GM23338 (cell line): ENCODE results near the gene BID. TPM values are rescaled to one million over a fixed set of nuclear protein-coding genes. Genes with fewer than 3 reads are reported as not detected.

Experiments used
- ATAC-seq: fragments of 200-7000 bp; cut with Tn5 transposase; 3 replicates; pipeline ENCODE4 v1.9.1; 2020
- DNase-seq: peaks from one replicate; pipeline ENCODE4 v3.0.0-alpha.2; 2015; ENCODE audit warnings: low spot score
- H2AFZ ChIP-seq: fragments of 200-600 bp; sonication (generic); 2 replicates; pipeline ENCODE4 v1.8.0; 2016; ENCODE audit warnings: antibody characterized with exemption, mild to moderate bottlenecking, moderate library complexity
- H3F3A ChIP-seq: fragments of 200-600 bp; sonication (generic); replicated peaks from 2 replicates; pipeline ENCODE4 v1.8.0; 2017; ENCODE audit warnings: antibody characterized with exemption, mixed run types, low read depth
- H3K27ac ChIP-seq: fragments of 200-600 bp; sonication (generic); 2 replicates; pipeline ENCODE4 v1.6.1; 2016; ENCODE audit warnings: low read depth
- H3K27me3 ChIP-seq: fragments of 200-600 bp; sonication (generic); 2 replicates; pipeline ENCODE4 v1.8.0; 2016; ENCODE audit warnings: mild to moderate bottlenecking, mixed run types, moderate library complexity; ENCODE audit not compliant: insufficient read depth
- H3K36me3 ChIP-seq: fragments of 200-600 bp; sonication (generic); 2 replicates; pipeline ENCODE4 v1.8.0; 2016; ENCODE audit warnings: mild to moderate bottlenecking; ENCODE audit not compliant: insufficient read depth
- H3K4me1 ChIP-seq: fragments of 200-600 bp; sonication (generic); 2 replicates; pipeline ENCODE4 v1.8.0; 2016; ENCODE audit warnings: mild to moderate bottlenecking, moderate library complexity; ENCODE audit not compliant: insufficient read depth
- H3K4me2 ChIP-seq: fragments of 200-600 bp; sonication (generic); 2 replicates; pipeline ENCODE4 v1.7.1; 2017; ENCODE audit warnings: mixed run types
- H3K4me3 ChIP-seq: fragments of 200-600 bp; sonication (generic); 2 replicates; pipeline ENCODE4 v1.6.1; 2016; ENCODE audit warnings: mixed run types
- H3K79me2 ChIP-seq: fragments of 200-600 bp; sonication (generic); replicated peaks from 2 replicates; pipeline ENCODE4 v1.8.0; 2017; ENCODE audit warnings: mild to moderate bottlenecking; ENCODE audit not compliant: insufficient read depth
- H3K9me2 ChIP-seq: fragments of 200-600 bp; sonication (generic); 2 replicates; pipeline ENCODE4 v1.8.0; 2017; ENCODE audit not compliant: insufficient read depth
- H4K20me1 ChIP-seq: fragments of 200-600 bp; sonication (generic); replicated peaks from 2 replicates; pipeline ENCODE4 v1.8.0; 2017; ENCODE audit warnings: mild to moderate bottlenecking; ENCODE audit not compliant: insufficient read depth
- H3K27ac Mint-ChIP-seq: 2 replicates; pipeline ENCODE4 v1.8.0; 2020; ENCODE audit warnings: inconsistent platforms, mild to moderate bottlenecking, moderate library complexity, mixed read lengths
- H3K27me3 Mint-ChIP-seq: 3 replicates; pipeline ENCODE4 v1.8.0; 2022; ENCODE audit warnings: low read depth, mild to moderate bottlenecking, moderate library complexity, mixed read lengths, inconsistent platforms; ENCODE audit not compliant: insufficient read depth, poor library complexity
- H3K36me3 Mint-ChIP-seq: 3 replicates; pipeline ENCODE4 v1.8.0; 2021; ENCODE audit warnings: low read depth, mild to moderate bottlenecking, inconsistent platforms, moderate library complexity, mixed read lengths
- H3K4me1 Mint-ChIP-seq: 3 replicates; pipeline ENCODE4 v1.8.0; 2020; ENCODE audit warnings: mild to moderate bottlenecking, inconsistent platforms, mixed read lengths
- H3K4me3 Mint-ChIP-seq: 3 replicates; pipeline ENCODE4 v1.8.0; 2021; ENCODE audit warnings: moderate library complexity, mild to moderate bottlenecking, inconsistent platforms, mixed read lengths
- H3K9me3 Mint-ChIP-seq: 3 replicates; pipeline ENCODE4 v1.8.0; 2020; ENCODE audit warnings: moderate library complexity, mild to moderate bottlenecking, inconsistent platforms, mixed read lengths
- CREB1 ChIP-seq: fragments of 250-450 bp; sonication (Bioruptor Pico); IDR thresholded peaks from 2 replicates; pipeline ENCODE4 v1.5.0; 2020; ENCODE audit warnings: low read depth, mild to moderate bottlenecking, moderate library complexity
- EZH2 ChIP-seq: fragments of 200-600 bp; sonication (generic); IDR thresholded peaks from one replicate; pipeline ENCODE4 v1.8.0; 2017; ENCODE audit warnings: antibody characterized with exemption, mild to moderate bottlenecking, low read depth; ENCODE audit not compliant: unreplicated experiment
- EZH2phosphoT487 ChIP-seq: fragments of 200-600 bp; sonication (generic); IDR thresholded peaks from one replicate; pipeline ENCODE4 v1.8.1; 2018; ENCODE audit warnings: antibody characterized with exemption; ENCODE audit not compliant: unreplicated experiment
- JUNB ChIP-seq: IDR thresholded peaks from one replicate; pipeline ENCODE4 v1.6.1; 2016; ENCODE audit warnings: antibody characterized with exemption; ENCODE audit not compliant: unreplicated experiment
- REST ChIP-seq: IDR thresholded peaks from one replicate; pipeline ENCODE4 v1.6.1; 2018; ENCODE audit warnings: antibody characterized with exemption; ENCODE audit not compliant: unreplicated experiment
- STAT1 ChIP-seq: IDR thresholded peaks from one replicate; pipeline ENCODE4 v1.6.1; 2016; ENCODE audit warnings: antibody characterized with exemption; ENCODE audit not compliant: unreplicated experiment
- ZNF114 ChIP-seq: fragments of 250-450 bp; sonication (Bioruptor Pico); IDR thresholded peaks from 2 replicates; pipeline ENCODE4 v1.5.0; 2020; ENCODE audit warnings: mild to moderate bottlenecking, moderate library complexity
- polyA plus RNA-seq: library from polyadenylated mRNA; unstranded; fragments of >200 nt; fragmentation: Nextera tagmentation; extraction: Ambion mirVana; gene quantifications from 2 replicates; pipeline ENCODE4 v1.2.1, GENCODE V29; 2016
- total RNA-seq: library from RNA; depleted of rRNA; stranded (reverse); fragments of >200 nt; shearing (Covaris generic); gene quantifications from 2 replicates; pipeline ENCODE4 v1.2.3, GENCODE V29; 2014
- TF ChIP-seq, protein P1 (sequence below), 2 experiments: fragments of 200-600 bp in 1 of 2; sonication (generic) in 1 of 2; conservative IDR thresholded peaks; 2 replicates each; pipeline versions ENCODE4 v1.5.1 to v1.6.1; 2016 to 2017; ENCODE audit warnings: antibody characterized with exemption in 2 of 2, low read depth in 2 of 2, mild to moderate bottlenecking in 2 of 2, moderate library complexity in 1 of 2
- TF ChIP-seq, protein P2 (sequence below): fragments of 250-450 bp; sonication (Bioruptor Pico); IDR thresholded peaks from 2 replicates; pipeline ENCODE4 v1.5.0; 2020; ENCODE audit warnings: mild to moderate bottlenecking, moderate library complexity
- TF ChIP-seq, protein P3 (sequence below): IDR thresholded peaks from 2 replicates; pipeline ENCODE4 v1.6.1; 2016; ENCODE audit warnings: antibody characterized with exemption

BID gene
- total and polyA plus RNA-seq, 2 experiments from 2014 or later = 65.1 to 125 TPM

DNA sequence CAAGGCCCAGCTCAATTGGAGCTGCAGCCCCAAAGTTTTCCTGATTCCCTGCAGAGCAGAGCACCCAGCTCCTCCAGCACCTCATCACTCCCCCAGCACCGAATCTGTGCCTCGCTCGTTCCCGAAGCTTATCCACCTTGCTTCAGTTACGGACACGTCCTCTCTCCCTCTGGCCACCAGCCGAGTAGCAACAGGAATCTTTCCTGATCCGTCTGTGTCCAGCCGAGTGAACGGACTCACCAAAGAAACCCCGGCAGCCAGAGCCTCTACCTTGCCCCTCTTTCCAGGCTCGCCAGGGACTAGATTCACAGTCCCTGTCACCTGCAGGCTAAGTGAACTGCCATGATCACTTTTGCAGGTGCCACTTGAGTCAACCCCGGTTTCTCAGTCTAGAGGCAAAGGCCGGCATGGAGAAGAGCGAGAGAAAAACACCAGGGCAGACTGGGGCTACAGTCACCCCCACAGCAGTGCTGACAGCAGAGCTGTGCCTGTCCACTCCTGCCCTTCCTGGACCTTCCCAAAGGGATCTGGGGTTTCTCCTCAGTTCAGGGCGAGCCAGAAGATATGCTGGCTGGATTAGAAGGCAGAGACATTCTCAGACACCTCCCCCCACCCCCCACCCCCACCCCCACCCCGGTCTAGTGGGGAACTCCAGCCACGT is 32.3 kb downstream of the BID start:
- H3K36me3 Mint-ChIP-seq = peaks cover 13% of the 10 kb centered on the region; the same call in 2 of the 3 replicates
- ATAC-seq = peak; percentile 8
- peaks cover 25% of the 10 kb centered on the region for H3K4me1 Mint-ChIP-seq
- TF ChIP-seq, protein P1, sequence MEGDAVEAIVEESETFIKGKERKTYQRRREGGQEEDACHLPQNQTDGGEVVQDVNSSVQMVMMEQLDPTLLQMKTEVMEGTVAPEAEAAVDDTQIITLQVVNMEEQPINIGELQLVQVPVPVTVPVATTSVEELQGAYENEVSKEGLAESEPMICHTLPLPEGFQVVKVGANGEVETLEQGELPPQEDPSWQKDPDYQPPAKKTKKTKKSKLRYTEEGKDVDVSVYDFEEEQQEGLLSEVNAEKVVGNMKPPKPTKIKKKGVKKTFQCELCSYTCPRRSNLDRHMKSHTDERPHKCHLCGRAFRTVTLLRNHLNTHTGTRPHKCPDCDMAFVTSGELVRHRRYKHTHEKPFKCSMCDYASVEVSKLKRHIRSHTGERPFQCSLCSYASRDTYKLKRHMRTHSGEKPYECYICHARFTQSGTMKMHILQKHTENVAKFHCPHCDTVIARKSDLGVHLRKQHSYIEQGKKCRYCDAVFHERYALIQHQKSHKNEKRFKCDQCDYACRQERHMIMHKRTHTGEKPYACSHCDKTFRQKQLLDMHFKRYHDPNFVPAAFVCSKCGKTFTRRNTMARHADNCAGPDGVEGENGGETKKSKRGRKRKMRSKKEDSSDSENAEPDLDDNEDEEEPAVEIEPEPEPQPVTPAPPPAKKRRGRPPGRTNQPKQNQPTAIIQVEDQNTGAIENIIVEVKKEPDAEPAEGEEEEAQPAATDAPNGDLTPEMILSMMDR (conservative IDR thresholded peaks at IDR 0.05; ENCODE audit: low read depth in 2 of 2) = no peak
- TF ChIP-seq CREB1 (CRISPR knock-in tag) (no peak), EZH2phosphoT487 (no peak), STAT1 (no peak), EZH2 (no peak), ZNF114 (no peak), REST (no peak), JUNB (no peak)
- TF ChIP-seq, protein P2, sequence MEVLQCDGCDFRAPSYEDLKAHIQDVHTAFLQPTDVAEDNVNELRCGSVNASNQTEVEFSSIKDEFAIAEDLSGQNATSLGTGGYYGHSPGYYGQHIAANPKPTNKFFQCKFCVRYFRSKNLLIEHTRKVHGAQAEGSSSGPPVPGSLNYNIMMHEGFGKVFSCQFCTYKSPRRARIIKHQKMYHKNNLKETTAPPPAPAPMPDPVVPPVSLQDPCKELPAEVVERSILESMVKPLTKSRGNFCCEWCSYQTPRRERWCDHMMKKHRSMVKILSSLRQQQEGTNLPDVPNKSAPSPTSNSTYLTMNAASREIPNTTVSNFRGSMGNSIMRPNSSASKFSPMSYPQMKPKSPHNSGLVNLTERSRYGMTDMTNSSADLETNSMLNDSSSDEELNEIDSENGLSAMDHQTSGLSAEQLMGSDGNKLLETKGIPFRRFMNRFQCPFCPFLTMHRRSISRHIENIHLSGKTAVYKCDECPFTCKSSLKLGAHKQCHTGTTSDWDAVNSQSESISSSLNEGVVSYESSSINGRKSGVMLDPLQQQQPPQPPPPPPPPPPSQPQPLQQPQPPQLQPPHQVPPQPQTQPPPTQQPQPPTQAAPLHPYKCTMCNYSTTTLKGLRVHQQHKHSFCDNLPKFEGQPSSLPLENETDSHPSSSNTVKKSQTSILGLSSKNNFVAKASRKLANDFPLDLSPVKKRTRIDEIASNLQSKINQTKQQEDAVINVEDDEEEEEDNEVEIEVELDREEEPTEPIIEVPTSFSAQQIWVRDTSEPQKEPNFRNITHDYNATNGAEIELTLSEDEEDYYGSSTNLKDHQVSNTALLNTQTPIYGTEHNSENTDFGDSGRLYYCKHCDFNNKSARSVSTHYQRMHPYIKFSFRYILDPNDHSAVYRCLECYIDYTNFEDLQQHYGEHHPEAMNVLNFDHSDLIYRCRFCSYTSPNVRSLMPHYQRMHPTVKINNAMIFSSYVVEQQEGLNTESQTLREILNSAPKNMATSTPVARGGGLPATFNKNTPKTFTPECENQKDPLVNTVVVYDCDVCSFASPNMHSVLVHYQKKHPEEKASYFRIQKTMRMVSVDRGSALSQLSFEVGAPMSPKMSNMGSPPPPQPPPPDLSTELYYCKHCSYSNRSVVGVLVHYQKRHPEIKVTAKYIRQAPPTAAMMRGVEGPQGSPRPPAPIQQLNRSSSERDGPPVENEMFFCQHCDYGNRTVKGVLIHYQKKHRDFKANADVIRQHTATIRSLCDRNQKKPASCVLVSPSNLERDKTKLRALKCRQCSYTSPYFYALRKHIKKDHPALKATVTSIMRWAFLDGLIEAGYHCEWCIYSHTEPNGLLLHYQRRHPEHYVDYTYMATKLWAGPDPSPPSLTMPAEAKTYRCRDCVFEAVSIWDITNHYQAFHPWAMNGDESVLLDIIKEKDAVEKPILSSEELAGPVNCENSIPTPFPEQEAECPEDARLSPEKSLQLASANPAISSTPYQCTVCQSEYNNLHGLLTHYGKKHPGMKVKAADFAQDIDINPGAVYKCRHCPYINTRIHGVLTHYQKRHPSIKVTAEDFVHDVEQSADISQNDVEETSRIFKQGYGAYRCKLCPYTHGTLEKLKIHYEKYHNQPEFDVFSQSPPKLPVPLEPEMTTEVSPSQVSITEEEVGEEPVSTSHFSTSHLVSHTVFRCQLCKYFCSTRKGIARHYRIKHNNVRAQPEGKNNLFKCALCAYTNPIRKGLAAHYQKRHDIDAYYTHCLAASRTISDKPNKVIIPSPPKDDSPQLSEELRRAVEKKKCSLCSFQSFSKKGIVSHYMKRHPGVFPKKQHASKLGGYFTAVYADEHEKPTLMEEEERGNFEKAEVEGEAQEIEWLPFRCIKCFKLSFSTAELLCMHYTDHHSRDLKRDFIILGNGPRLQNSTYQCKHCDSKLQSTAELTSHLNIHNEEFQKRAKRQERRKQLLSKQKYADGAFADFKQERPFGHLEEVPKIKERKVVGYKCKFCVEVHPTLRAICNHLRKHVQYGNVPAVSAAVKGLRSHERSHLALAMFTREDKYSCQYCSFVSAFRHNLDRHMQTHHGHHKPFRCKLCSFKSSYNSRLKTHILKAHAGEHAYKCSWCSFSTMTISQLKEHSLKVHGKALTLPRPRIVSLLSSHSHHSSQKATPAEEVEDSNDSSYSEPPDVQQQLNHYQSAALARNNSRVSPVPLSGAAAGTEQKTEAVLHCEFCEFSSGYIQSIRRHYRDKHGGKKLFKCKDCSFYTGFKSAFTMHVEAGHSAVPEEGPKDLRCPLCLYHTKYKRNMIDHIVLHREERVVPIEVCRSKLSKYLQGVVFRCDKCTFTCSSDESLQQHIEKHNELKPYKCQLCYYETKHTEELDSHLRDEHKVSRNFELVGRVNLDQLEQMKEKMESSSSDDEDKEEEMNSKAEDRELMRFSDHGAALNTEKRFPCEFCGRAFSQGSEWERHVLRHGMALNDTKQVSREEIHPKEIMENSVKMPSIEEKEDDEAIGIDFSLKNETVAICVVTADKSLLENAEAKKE (CRISPR knock-in tag) = no peak
- TF ChIP-seq, protein P3, sequence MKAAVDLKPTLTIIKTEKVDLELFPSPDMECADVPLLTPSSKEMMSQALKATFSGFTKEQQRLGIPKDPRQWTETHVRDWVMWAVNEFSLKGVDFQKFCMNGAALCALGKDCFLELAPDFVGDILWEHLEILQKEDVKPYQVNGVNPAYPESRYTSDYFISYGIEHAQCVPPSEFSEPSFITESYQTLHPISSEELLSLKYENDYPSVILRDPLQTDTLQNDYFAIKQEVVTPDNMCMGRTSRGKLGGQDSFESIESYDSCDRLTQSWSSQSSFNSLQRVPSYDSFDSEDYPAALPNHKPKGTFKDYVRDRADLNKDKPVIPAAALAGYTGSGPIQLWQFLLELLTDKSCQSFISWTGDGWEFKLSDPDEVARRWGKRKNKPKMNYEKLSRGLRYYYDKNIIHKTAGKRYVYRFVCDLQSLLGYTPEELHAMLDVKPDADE = no peak
- Histone ChIP-seq H3K4me1 (peaks cover 7% of the 10 kb centered on the region; the same call in 1 of the 2 replicates), H3F3A (peaks cover 9% of the 10 kb centered on the region; the same call in 1 of the 2 replicates), H3K9me2 (no peaks in the 10 kb centered on the region), H3K27me3 (no peaks in the 10 kb centered on the region), H3K4me3 (no peak overlapping the region), H2AFZ (no peak overlapping the region), H3K79me2 (no peaks in the 10 kb centered on the region), H4K20me1 (no peaks in the 10 kb centered on the region; the same call in 1 of the 2 replicates), H3K27ac (no peak overlapping the region), H3K4me2 (no peak overlapping the region), H3K36me3 (no peaks in the 10 kb centered on the region)
- H3K27ac Mint-ChIP-seq = peak overlapping the region; percentile 64
- peaks cover 9% of the 10 kb centered on the region for H3K27me3 Mint-ChIP-seq
- DNase-seq = no peak
- H3K9me3 Mint-ChIP-seq = no peaks in the 10 kb centered on the region
- no peak overlapping the region for H3K4me3 Mint-ChIP-seq
